Measurements from ENCODE around the gene KDM4B.

DNA sequence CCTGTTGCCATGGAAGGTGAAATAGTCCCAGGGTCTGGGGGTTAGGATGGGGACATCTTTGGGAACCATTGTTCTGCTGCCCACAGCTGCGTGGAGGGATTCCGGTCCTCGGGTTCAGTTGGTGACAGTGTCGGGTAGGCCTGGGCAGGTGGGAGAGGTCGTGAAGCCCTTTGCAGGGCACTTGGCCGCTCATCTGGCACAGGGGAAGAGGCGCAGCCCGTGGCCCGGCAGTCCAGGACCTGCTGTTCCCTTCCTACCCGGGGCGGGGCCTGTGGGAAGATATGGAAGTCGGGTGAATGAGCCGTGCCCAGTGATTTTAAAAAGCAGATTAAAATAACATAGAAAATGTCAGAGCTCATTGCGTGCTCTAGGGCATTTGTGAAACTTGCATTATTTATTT is 44.8 kb downstream of the KDM4B start:
- TF ChIP-seq POLR2A (IDR thresholded peaks at IDR 0.05): no peak
- TF ChIP-seq, protein P1, sequence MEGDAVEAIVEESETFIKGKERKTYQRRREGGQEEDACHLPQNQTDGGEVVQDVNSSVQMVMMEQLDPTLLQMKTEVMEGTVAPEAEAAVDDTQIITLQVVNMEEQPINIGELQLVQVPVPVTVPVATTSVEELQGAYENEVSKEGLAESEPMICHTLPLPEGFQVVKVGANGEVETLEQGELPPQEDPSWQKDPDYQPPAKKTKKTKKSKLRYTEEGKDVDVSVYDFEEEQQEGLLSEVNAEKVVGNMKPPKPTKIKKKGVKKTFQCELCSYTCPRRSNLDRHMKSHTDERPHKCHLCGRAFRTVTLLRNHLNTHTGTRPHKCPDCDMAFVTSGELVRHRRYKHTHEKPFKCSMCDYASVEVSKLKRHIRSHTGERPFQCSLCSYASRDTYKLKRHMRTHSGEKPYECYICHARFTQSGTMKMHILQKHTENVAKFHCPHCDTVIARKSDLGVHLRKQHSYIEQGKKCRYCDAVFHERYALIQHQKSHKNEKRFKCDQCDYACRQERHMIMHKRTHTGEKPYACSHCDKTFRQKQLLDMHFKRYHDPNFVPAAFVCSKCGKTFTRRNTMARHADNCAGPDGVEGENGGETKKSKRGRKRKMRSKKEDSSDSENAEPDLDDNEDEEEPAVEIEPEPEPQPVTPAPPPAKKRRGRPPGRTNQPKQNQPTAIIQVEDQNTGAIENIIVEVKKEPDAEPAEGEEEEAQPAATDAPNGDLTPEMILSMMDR (IDR thresholded peaks at IDR 0.05): no peak
